Gastrocnemius medialis (tissue), 4 donors: Measurements from ENCODE around the gene ARHGAP6.

Source experiments
- POLR2A ChIP-seq, 2 donors: fragments of 450-650 bp; IDR thresholded peaks; one replicate each; pipeline ENCODE4 v1.6.1; 2017; ENCODE audit warnings: antibody characterized with exemption in 2 of 2, mild to moderate bottlenecking in 2 of 2, moderate library complexity in 2 of 2
- TF ChIP-seq, protein P1 (sequence below), 5 experiments: fragments of 450-650 bp in 3 of 5; fragments of 200-600 bp in 2 of 5; sonication (generic) in 2 of 5; IDR thresholded peaks in 4 of 5; conservative IDR thresholded peaks in 1 of 5; 1 replicate in 4 of 5; 2 replicates in 1 of 5; pipeline ENCODE4 v1.5.1; 2016 to 2019; ENCODE audit warnings: antibody characterized with exemption in 5 of 5, mild to moderate bottlenecking in 3 of 5, moderate library complexity in 3 of 5

DNA sequence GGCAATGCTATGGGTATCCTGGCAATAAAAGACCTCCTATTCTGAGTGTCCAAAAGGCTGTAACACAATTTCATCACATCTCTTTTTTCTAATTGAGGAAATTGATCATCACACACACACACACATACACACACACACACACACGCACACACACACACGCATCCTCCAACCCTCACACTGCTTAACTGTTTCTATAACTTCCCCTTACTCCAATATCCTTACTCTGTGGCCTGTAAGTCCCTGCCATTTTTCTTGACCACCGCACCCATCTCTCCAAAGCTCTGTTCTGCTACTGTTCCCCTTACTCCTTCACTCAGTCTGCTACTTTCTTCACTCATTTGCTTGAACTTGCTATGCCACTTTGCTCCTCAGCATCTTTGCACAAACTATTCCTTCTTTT is 256.9 kb downstream of the ARHGAP6 start:
- TF ChIP-seq, protein P1, sequence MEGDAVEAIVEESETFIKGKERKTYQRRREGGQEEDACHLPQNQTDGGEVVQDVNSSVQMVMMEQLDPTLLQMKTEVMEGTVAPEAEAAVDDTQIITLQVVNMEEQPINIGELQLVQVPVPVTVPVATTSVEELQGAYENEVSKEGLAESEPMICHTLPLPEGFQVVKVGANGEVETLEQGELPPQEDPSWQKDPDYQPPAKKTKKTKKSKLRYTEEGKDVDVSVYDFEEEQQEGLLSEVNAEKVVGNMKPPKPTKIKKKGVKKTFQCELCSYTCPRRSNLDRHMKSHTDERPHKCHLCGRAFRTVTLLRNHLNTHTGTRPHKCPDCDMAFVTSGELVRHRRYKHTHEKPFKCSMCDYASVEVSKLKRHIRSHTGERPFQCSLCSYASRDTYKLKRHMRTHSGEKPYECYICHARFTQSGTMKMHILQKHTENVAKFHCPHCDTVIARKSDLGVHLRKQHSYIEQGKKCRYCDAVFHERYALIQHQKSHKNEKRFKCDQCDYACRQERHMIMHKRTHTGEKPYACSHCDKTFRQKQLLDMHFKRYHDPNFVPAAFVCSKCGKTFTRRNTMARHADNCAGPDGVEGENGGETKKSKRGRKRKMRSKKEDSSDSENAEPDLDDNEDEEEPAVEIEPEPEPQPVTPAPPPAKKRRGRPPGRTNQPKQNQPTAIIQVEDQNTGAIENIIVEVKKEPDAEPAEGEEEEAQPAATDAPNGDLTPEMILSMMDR (IDR thresholded peaks at IDR 0.05 in 4 of 5, conservative IDR thresholded peaks at IDR 0.05 in 1 of 5): no peak
- no peak for TF ChIP-seq POLR2A (IDR thresholded peaks at IDR 0.05)
